Fibroblast of skin of left biceps (primary cell): Measurements from ENCODE around the gene MST1R.

Experiments
- DNase-seq, 2 experiments: peaks; one replicate each; pipeline ENCODE4 v3.0.0-alpha.2; 2013; ENCODE audit warnings: low read depth in 2 of 2

The MST1R gene

GRCh38 chr3:49877716-49878115 lies 26.0 kb downstream of the MST1R start:
- no peak for DNase-seq

GRCh38 chr3:49876567-49876966 lies 27.1 kb downstream of the MST1R start:
- DNase-seq: no peak

GRCh38 chr3:49873623-49874022 lies 30.1 kb downstream of the MST1R start:
- no peak for DNase-seq

- no peak for DNase-seq
These were observed 30.8 kb downstream of the MST1R start for GRCh38 chr3:49872801-49873281.

GRCh38 chr3:49871531-49872153 lies 32.0 kb downstream of the MST1R start:
- no peak for DNase-seq

DNA sequence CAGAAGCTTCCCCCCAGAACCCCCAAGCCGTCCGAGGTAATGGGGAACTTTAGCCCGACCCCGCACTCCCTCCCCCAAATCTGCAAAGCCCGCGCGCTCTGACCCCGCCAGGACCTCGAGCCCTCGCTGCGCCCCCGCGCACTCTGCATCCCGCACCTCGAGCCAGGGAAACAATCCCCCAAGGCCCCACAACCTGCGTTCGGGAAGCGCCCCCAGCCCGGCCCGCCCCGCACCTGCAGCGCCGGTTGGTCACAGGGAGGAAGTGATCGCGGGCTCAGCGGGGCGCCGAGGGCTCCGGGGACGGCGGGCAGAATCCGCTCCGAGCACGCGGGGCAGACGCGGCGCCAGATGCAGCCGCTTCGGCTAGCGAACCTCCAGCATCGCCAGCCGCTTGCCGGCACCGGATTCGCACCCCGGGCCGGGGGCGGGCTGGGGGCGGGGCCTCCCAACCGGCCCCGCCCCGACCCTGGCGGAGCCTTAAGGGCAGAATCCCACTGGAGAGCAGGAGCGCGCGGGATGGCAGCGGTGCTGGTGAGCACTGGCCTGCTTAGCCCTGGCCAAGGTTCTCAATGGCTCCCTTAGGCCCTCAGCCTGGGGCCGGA lies 34.0 kb downstream of the MST1R start, which contains the start of gene CAMKV:
Gene CAMKV (minus strand): TSS at position 382 of the 602 bp plus-strand sequence. CDS start 7,518 bp downstream, outside the sequence.
- no peak for DNase-seq

DNA sequence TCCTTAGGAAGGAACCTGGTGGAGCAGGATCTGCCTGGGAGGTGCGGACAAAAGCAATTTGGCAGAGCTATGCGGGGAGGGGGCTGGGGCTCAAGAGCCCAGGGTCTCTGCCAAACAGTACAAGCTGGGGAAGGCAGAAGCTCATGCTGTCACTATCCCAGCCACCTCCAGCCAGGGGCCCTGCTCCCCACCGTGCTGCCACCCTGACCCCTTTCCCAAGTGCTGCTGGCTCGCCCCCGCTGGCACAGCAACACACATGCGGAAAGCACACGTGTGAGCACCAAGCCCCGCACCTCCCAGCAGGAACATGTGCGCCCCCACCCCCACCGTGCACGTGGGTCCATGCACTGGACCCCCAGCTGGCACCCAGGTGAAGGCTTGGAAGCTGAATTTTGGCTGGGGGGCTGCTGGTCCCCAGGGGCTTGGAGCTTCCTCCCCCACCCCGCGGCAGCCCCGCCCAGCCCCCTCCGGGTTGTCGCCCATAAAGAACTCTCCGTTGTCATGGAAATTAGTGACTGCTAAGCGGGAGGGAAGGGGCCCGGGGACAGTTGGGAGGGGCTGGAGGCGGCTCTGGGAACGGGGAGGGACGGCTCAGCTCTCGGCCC lies 34.7 kb downstream of the MST1R start:
- DNase-seq: no peak

- DNase-seq: peak; percentile 2 to 6
These were observed 35.8 kb downstream of the MST1R start for GRCh38 chr3:49867871-49868321.

DNA sequence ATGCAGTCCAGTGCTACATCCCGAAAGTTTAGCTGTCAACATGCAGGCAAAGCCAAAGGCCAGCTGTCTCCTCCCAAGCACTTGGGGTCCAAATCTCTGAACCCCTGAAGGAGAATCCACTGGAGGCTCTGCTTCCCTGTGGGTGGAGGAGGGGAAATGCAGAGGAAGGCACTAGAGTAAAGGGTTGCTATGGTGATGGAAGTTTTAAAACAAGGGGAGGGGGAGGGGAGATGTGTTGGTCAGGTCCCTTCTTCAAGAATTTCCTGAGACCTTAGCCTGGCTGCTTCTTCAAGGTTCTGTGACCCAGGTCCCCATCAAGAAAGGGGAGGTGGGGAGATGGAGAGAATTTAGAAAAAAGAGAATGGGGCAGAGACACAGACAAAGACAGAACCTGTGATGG lies 36.3 kb downstream of the MST1R start:
- no peak for DNase-seq

GRCh38 chr3:49865198-49865784 lies 38.4 kb downstream of the MST1R start:
- no peak for DNase-seq

DNA sequence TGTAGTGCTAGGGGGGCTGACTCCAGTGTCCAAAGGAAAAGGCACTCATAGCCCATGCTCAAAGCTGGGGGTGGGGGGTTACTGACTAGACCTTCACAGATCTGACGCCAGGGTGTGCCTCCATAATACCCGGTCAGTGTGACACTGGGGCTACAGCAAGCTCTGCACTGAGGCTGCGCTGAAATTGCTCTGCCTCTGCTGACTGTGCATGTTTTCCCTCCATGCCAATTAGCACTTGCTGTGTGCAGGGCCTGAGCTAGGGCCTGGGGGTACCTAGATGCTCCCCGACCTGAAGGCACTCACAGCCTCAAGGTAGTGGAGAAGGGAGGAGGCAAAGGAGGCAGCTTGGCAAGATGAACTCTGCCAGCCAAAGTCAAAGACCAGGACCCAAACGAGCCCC lies 39.2 kb downstream of the MST1R start:
- DNase-seq: no peak

GRCh38 chr3:49859576-49860305 lies 43.9 kb downstream of the MST1R start:
- DNase-seq: no peak

GRCh38 chr3:49856181-49857005 lies 47.3 kb downstream of the MST1R start, which contains the start of gene TRAIP:
TSS of gene TRAIP (minus strand) at chr3:49856564. CDS start at chr3:49856453, 111 bp downstream.
- peak; percentile 70 to 75 for DNase-seq

DNA sequence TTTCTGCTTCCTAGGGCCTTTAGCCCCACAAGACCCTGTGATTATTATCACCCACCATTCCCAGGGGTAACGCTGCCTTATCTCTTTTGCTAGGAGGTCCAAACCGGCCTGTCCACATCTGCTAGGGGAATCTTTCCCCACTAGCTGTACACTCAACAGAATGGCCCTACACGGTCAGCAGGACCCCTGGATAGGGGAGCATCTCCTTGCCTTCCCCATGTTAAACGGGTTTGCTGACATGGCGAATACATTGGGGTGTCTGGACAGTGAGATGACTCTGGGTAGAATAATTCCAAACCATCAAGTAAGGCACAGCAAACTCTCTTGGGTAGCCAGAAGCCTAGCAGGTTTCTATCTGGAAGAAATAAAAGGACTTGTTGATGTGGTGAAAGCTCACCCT lies 48.0 kb downstream of the MST1R start:
- no peak for DNase-seq

DNA sequence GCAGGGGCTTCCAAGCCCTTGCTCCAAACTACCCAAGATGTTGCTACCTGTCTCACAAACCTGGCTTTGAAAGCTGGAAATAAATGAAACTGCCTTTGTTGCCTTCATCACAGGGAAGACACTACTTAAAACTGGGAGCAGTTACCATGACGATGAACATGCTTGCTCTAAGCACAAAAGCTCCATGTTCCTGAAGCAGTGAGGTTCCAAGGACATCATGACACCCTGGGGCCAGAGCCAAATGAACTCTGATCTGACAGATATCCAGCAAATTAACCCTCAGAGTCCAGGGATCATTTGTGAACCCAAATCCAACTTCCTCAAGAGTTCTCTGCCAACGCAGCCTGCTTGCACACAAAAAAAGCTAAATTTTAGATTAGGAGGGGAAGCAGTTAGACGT lies 58.0 kb downstream of the MST1R start:
- DNase-seq: no peak

DNA sequence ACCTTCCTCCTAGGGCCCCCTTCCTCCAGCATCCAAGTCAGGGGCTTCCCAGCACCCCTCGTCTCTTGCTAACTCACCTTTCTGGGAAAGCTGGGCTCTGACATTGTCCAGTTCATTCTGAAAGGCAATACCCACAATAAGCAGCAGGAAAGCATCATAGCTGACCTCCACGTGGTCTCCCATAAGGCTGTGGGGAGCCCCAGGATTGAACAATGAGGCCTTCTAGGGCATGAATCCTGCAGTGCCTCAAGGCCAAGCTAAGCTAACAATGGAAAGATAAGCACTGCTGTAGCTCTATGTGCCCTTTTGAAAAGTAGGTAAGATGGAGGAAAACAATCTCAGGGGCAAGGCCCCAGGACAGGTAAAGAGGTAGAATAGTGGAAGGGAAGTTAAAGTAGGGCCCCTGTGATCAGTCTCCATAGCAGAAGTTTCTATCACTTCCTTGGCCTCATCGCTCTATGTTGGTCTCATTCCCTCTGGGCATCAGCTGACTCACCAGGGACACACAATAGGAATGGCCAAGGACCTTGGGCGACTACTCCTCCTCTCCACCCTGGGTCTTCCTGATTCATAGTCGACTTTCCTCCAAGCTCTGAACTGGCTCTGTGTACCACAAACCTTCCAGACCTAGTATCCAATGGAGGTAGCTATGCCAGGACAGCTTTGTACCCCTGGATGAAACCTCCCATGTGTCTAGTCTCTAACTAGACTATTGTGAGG lies 59.0 kb downstream of the MST1R start:
- DNase-seq: no peak

GRCh38 chr3:49842843-49843517 lies 60.7 kb downstream of the MST1R start:
- no peak for DNase-seq

- no peak for DNase-seq
These were observed 61.9 kb downstream of the MST1R start for GRCh38 chr3:49841806-49842205.

DNA sequence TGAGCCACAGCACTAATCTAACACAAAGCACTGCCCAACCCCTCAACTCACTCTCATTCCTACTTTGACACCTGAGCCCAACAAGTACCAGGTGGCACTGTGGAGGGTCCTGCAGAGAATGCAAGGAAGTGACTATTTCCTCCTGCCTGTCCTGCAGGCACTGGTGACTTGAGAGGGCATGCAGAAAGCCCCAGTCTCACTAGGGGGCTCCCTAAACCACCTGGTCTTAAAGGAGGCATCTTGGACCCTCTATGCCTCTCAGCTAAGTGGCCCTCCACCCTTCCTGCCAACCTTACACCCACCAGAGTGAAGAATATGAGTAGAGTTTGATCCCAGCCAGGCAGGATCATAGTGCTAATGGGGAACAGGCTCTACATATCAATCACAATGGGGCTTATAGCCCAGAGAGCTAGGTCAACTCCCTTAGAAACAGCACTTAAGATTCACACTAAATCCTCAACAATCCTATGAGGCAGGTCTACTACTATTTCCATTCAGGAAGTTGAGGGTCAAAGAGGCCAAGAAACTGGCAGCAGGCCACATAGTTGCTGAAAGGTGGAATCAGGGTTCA lies 62.5 kb downstream of the MST1R start:
- no peak for DNase-seq
